ENCODE data around the gene PCBP4. TPM values are rescaled to one million over a fixed set of nuclear protein-coding genes. Genes with fewer than 3 reads are reported as not detected.

The PCBP4 gene
- polyA plus RNA-seq, 3 donors, result 0.09 to 1.3 (median 0.22) TPM

DNA sequence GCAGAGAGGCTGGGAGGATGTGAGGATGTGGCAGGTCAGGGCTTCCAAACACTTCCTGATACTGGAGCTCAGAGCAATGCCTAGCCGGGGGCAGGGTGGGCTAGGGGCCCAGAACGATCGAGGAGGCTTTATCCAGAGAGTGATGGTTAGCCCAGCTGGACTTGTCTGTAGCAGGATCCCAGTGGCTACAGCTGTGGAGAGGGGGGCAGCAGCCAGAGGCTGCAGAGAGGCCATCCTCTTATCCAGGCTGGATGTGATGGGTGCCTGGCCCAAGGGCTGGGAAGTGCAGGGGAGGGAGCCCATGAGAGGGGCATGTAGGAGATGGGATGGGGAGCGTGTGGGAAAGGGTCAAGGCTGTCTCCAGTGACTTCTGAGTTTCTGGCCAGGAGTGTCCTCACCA is 20.5 kb downstream of the PCBP4 start:
- Histone ChIP-seq H3K4me2 (replicated peaks; ENCODE audit: extremely low read depth, low read length, poor library complexity, severe bottlenecking) (no peak overlapping the region), H2AFZ (ENCODE audit: insufficient read depth, low read depth, low read length, poor library complexity, severe bottlenecking) (no peak overlapping the region), H3K36me3 (replicated peaks in 1 of 2; ENCODE audit: control insufficient read depth in 1 of 2, insufficient read depth in 2 of 2, low read length in 2 of 2) (no peaks in the 10 kb centered on the region), H3K79me2 (ENCODE audit: insufficient read depth, low read length) (no peaks in the 10 kb centered on the region), H3K9ac (ENCODE audit: insufficient read depth, low read length, poor library complexity, severe bottlenecking) (no peak overlapping the region), H3K4me3 (replicated peaks in 1 of 3; ENCODE audit: low read depth in 2 of 3, low read length in 3 of 3) (no peak overlapping the region), H3K9me3 (replicated peaks in 1 of 2; ENCODE audit: control insufficient read depth in 1 of 2, insufficient read depth in 1 of 2, low read length in 2 of 2) (no peaks in the 10 kb centered on the region), H3K27ac (ENCODE audit: low read depth in 1 of 2, low read length in 2 of 2) (no peak overlapping the region), H4K20me1 (ENCODE audit: insufficient read depth, low read length) (no peaks in the 10 kb centered on the region), H3K27me3 (ENCODE audit: control insufficient read depth in 2 of 2, insufficient read depth in 2 of 2, low read length in 2 of 2) (no peaks in the 10 kb centered on the region), H3K4me1 (ENCODE audit: control insufficient read depth in 1 of 2, insufficient read depth in 2 of 2, low read length in 2 of 2) (peaks cover 12 to 15% of the 10 kb centered on the region in 2 donors)
- no peak for TF ChIP-seq CTCF (IDR thresholded peaks at IDR 0.05)
- no peaks in the 10 kb centered on the region for H3K36me3 Mint-ChIP-seq
- peaks cover 0 to 1% (median 0%) of the 10 kb centered on the region in 7 donors for H3K9me3 Mint-ChIP-seq
- H3K27me3 Mint-ChIP-seq (ENCODE audit: low read depth in 3 of 3), result peaks cover 0 to 4% (median 2%) of the 10 kb centered on the region in 3 donors
- WGBS (ENCODE audit: insufficient coverage), result 100% methylated on average over 1 of the region's 4 CpGs
- no peak overlapping the region for H3K4me3 Mint-ChIP-seq
- peaks cover 12% of the 10 kb centered on the region for H3K4me1 Mint-ChIP-seq
- H3K27ac Mint-ChIP-seq, result peak overlapping the region in 1 of 7 donors; percentile 81
- intact Hi-C loops (cut with micrococcal nuclease), result no loop called here
- no peak for DNase-seq

DNA sequence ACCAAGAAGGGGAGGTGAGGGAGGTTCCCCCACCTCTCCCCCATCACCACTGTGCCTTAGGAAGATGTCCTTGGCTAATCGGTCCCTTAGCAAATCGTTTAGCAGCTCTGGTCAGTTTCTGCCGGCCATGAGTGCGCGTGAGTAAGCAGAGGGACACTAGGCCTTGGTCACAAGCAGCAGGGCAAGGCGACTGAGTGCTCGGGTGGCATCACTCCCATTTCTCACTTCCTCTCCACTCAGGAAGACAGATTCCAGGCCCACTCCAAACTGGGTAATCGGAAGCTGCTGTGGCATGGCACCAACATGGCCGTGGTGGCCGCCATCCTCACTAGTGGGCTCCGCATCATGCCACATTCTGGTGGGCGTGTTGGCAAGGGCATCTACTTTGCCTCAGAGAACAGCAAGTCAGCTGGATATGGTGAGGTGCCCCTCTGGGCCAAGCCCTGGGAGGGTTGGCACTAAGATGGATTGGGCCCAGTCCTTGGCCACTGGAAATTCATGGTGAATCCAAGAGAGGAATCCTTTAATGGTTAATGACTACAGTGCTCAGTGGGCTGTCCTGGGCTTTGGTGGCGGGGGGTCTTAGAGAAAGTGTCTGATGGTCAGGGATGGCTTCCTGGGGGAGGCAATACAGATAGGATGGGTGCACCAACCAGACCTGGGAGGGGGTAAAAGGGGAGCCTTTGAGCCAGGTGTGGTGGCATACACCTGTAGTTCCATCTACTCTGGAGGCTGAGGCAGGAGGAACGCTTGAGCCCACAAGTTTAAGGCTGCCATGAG is 21.1 kb downstream of the PCBP4 start:
- no peaks in the 10 kb centered on the region for H3K27me3 ChIP-seq (ENCODE audit: control insufficient read depth in 2 of 2, insufficient read depth in 2 of 2, low read length in 2 of 2)
- H3K27ac ChIP-seq (ENCODE audit: low read depth in 1 of 2, low read length in 2 of 2), result no peak overlapping the region
- H3K36me3 Mint-ChIP-seq, result no peaks in the 10 kb centered on the region
- intact Hi-C loops (cut with micrococcal nuclease), result no loop called here
- H3K9me3 Mint-ChIP-seq, result peaks cover 0 to 1% (median 0%) of the 10 kb centered on the region in 7 donors
- no peak overlapping the region for H3K4me3 Mint-ChIP-seq
- 96% methylated on average over 13 of the region's 14 CpGs for WGBS (ENCODE audit: insufficient coverage)
- peak overlapping the region in 1 of 7 donors; percentile 57 for H3K27ac Mint-ChIP-seq
- no peaks in the 10 kb centered on the region for H3K36me3 ChIP-seq (replicated peaks in 1 of 2; ENCODE audit: control insufficient read depth in 1 of 2, insufficient read depth in 2 of 2, low read length in 2 of 2)
- no peaks in the 10 kb centered on the region for H4K20me1 ChIP-seq (ENCODE audit: insufficient read depth, low read length)
- H3K27me3 Mint-ChIP-seq (ENCODE audit: low read depth in 3 of 3), result peaks cover 0 to 4% (median 2%) of the 10 kb centered on the region in 3 donors
- H3K4me1 ChIP-seq (ENCODE audit: control insufficient read depth in 1 of 2, insufficient read depth in 2 of 2, low read length in 2 of 2), result peaks cover 16 to 21% of the 10 kb centered on the region in 2 donors
- H2AFZ ChIP-seq (ENCODE audit: insufficient read depth, low read depth, low read length, poor library complexity, severe bottlenecking), result no peak overlapping the region
- H3K79me2 ChIP-seq (ENCODE audit: insufficient read depth, low read length), result peaks cover 6% of the 10 kb centered on the region
- H3K9ac ChIP-seq (ENCODE audit: insufficient read depth, low read length, poor library complexity, severe bottlenecking), result no peak overlapping the region
- TF ChIP-seq CTCF (IDR thresholded peaks at IDR 0.05), result no peak
- H3K4me3 ChIP-seq (replicated peaks in 1 of 3; ENCODE audit: low read depth in 2 of 3, low read length in 3 of 3), result no peak overlapping the region
- no peaks in the 10 kb centered on the region for H3K9me3 ChIP-seq (replicated peaks in 1 of 2; ENCODE audit: control insufficient read depth in 1 of 2, insufficient read depth in 1 of 2, low read length in 2 of 2)
- peaks cover 15% of the 10 kb centered on the region for H3K4me1 Mint-ChIP-seq
- no peak for DNase-seq
- no peak overlapping the region for H3K4me2 ChIP-seq (replicated peaks; ENCODE audit: extremely low read depth, low read length, poor library complexity, severe bottlenecking)

All from CD14-positive monocyte (primary cell).